CD14-positive monocyte (primary cell): Measurements from ENCODE around the gene USP53. TPM values are rescaled to one million over a fixed set of nuclear protein-coding genes. Genes with fewer than 3 reads are reported as not detected.

ENCODE experiments used
- DNase-seq, 3 donors: peaks; one replicate each; pipeline ENCODE4 v3.0.0-alpha.2; 2011 to 2022
- H2AFZ ChIP-seq: 2 replicates; pipeline ENCODE4 v1.6.0; 2012; ENCODE audit warnings: mild to moderate bottlenecking, low read depth, low read length, inconsistent platforms; ENCODE audit not compliant: insufficient read depth, poor library complexity, severe bottlenecking
- H3K27ac ChIP-seq, 2 donors: 1 replicate in 1 of 2; 2 replicates in 1 of 2; pipeline ENCODE4 v1.5.1; 2012 to 2013; ENCODE audit warnings: low read length in 2 of 2, control low read depth in 1 of 2, inconsistent platforms in 1 of 2, low read depth in 1 of 2, mild to moderate bottlenecking in 1 of 2
- H3K27me3 ChIP-seq, 2 donors: one replicate each; pipeline versions ENCODE4 v1.6.0 to v1.6.1; 2011 to 2013; ENCODE audit warnings: low read length in 2 of 2; ENCODE audit not compliant: control insufficient read depth in 2 of 2, insufficient read depth in 2 of 2
- H3K36me3 ChIP-seq, 2 donors: replicated peaks in 1 of 2; 1 replicate in 1 of 2; 2 replicates in 1 of 2; pipeline versions ENCODE4 v1.5.1 to v1.6.1; 2012 to 2013; ENCODE audit warnings: low read length in 2 of 2, control low read depth in 1 of 2, inconsistent platforms in 1 of 2, mild to moderate bottlenecking in 1 of 2; ENCODE audit not compliant: insufficient read depth in 2 of 2, control insufficient read depth in 1 of 2
- H3K4me1 ChIP-seq, 2 donors: 1 replicate in 1 of 2; 2 replicates in 1 of 2; pipeline versions ENCODE4 v1.5.1 to v1.6.1; 2012 to 2013; ENCODE audit warnings: low read length in 2 of 2, control low read depth in 1 of 2, inconsistent platforms in 1 of 2, mild to moderate bottlenecking in 1 of 2, moderate library complexity in 1 of 2; ENCODE audit not compliant: insufficient read depth in 2 of 2, control insufficient read depth in 1 of 2
- H3K4me2 ChIP-seq: replicated peaks from 2 replicates; pipeline ENCODE3; 2012; ENCODE audit warnings: low read length, moderate library complexity, mild to moderate bottlenecking; ENCODE audit not compliant: poor library complexity, severe bottlenecking; ENCODE audit errors: extremely low read depth
- H3K4me3 ChIP-seq, 3 experiments: fragments of 200-600 bp in 1 of 3; sonication (generic) in 1 of 3; replicated peaks in 1 of 3; 1 replicate in 2 of 3; 2 replicates in 1 of 3; pipeline ENCODE4 v1.5.1; 2011 to 2013; ENCODE audit warnings: low read length in 3 of 3, mild to moderate bottlenecking in 3 of 3, control low read depth in 2 of 3, low read depth in 2 of 3, inconsistent platforms in 1 of 3, moderate library complexity in 1 of 3
- H3K79me2 ChIP-seq: 2 replicates; pipeline ENCODE4 v1.6.0; 2012; ENCODE audit warnings: mild to moderate bottlenecking, control low read depth, inconsistent platforms, low read length, moderate library complexity; ENCODE audit not compliant: insufficient read depth
- H3K9ac ChIP-seq: 2 replicates; pipeline ENCODE4 v1.6.0; 2017; ENCODE audit warnings: low read length, mild to moderate bottlenecking; ENCODE audit not compliant: insufficient read depth, poor library complexity, severe bottlenecking
- H3K9me3 ChIP-seq, 2 donors: replicated peaks in 1 of 2; 1 replicate in 1 of 2; 2 replicates in 1 of 2; pipeline versions ENCODE4 v1.5.1 to v1.6.1; 2012 to 2013; ENCODE audit warnings: low read length in 2 of 2, control low read depth in 1 of 2; ENCODE audit not compliant: control insufficient read depth in 1 of 2, insufficient read depth in 1 of 2
- H4K20me1 ChIP-seq: 2 replicates; pipeline ENCODE4 v1.6.0; 2012; ENCODE audit warnings: mild to moderate bottlenecking, low read length, control low read depth, moderate library complexity; ENCODE audit not compliant: insufficient read depth
- H3K27ac Mint-ChIP-seq, 7 donors: one replicate each; pipeline ENCODE4 v1.8.0; 2020; ENCODE audit warnings: mild to moderate bottlenecking in 7 of 7, mixed read lengths in 7 of 7, moderate library complexity in 6 of 7, inconsistent platforms in 2 of 7
- H3K27me3 Mint-ChIP-seq, 3 donors: one replicate each; pipeline ENCODE4 v1.8.0; 2021 to 2022; ENCODE audit warnings: low read depth in 3 of 3, mild to moderate bottlenecking in 3 of 3, mixed read lengths in 3 of 3, moderate library complexity in 3 of 3, inconsistent platforms in 1 of 3
- H3K36me3 Mint-ChIP-seq, 2 donors: one replicate each; pipeline ENCODE4 v1.8.0; 2020; ENCODE audit warnings: mixed read lengths in 2 of 2, inconsistent platforms in 1 of 2, mild to moderate bottlenecking in 1 of 2
- H3K4me1 Mint-ChIP-seq: one replicate; pipeline ENCODE4 v1.8.0; 2020; ENCODE audit warnings: mild to moderate bottlenecking, mixed read lengths
- H3K4me3 Mint-ChIP-seq, 2 donors: one replicate each; pipeline ENCODE4 v1.8.0; 2020; ENCODE audit warnings: mild to moderate bottlenecking in 2 of 2, mixed read lengths in 2 of 2, moderate library complexity in 1 of 2
- H3K9me3 Mint-ChIP-seq, 7 donors: one replicate each; pipeline ENCODE4 v1.8.0; 2020 to 2022; ENCODE audit warnings: mixed read lengths in 7 of 7, mild to moderate bottlenecking in 6 of 7, moderate library complexity in 6 of 7, inconsistent platforms in 2 of 7
- whole genome bisulfite sequencing: methylation state at CpG from one replicate; pipeline ENCODE4 v1.1.5; 2013; ENCODE audit warnings: missing lambda C conversion rate; ENCODE audit not compliant: insufficient coverage; 5-methylcytosine and 5-hydroxymethylcytosine counted together
- intact Hi-C, 2 donors: fragments of 100-400 bp; cut with micrococcal nuclease; formaldehyde crosslinking; loops; one replicate each; pipeline versions ENCODE4 v1.15.0 to v1.15.1; 2023
- polyA plus RNA-seq, 3 donors: library from polyadenylated mRNA; depleted of rRNA in 1 of 3; unstranded in 2 of 3; stranded (reverse) in 1 of 3; fragments of 300-500 nt in 2 of 3; fragments of >200 nt in 1 of 3; fragmentation: Illumina TruSeq in 2 of 3; gene quantifications; 1 replicate in 2 of 3; 2 replicates in 1 of 3; pipeline ENCODE4 v1.2.3, GENCODE V29; 2012 to 2021
- TF ChIP-seq, protein P1 (sequence below): fragments of 200-600 bp; IDR thresholded peaks from one replicate; pipeline ENCODE4 v1.8.0; 2022; ENCODE audit warnings: antibody characterized with exemption, mild to moderate bottlenecking

The USP53 gene
- polyA plus RNA-seq, 3 donors, result 0.11 to 0.44 (median 0.22) TPM

DNA sequence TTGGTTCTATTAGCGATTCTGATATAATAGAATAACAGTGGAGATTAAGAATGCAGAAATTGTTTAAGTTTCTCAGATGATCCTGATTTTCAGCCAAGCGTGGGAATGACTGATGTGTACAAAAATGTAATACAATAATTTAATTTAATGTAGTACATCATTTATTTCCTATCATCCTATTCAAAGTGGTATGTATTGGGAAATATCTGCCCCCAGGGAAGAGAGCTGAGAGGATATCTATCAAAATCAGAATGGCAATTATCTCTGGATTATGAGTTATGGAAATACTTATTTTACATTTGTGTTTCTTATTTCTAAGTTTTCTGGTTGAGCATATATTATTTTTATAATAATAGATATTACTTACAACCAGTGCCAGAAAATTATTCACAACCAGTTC lies 105.5 kb downstream of the USP53 start:
- Mint-ChIP-seq H3K27ac (no peak overlapping the region), H3K36me3 (no peaks in the 10 kb centered on the region), H3K9me3 (no peaks in the 10 kb centered on the region), H3K4me1 (peaks cover 6% of the 10 kb centered on the region), H3K4me3 (no peak overlapping the region), H3K27me3 (peaks cover 0 to 6% (median 0%) of the 10 kb centered on the region in 3 donors)
- DNase-seq, result no peak
- no peak overlapping the region for H3K9ac ChIP-seq
- no peaks in the 10 kb centered on the region for H3K36me3 ChIP-seq
- no peak overlapping the region for H3K27ac ChIP-seq
- no peaks in the 10 kb centered on the region for H3K27me3 ChIP-seq
- no peak overlapping the region for H2AFZ ChIP-seq
- no peaks in the 10 kb centered on the region for H4K20me1 ChIP-seq
- H3K9me3 ChIP-seq, result no peaks in the 10 kb centered on the region
- no peaks in the 10 kb centered on the region for H3K79me2 ChIP-seq
- H3K4me2 ChIP-seq, result no peak overlapping the region
- intact Hi-C loops, result no loop called here
- WGBS, result 100% methylated on average over 1 of the region's 2 CpGs
- H3K4me1 ChIP-seq, result peaks cover 0 to 2% of the 10 kb centered on the region in 2 donors
- TF ChIP-seq, protein P1, sequence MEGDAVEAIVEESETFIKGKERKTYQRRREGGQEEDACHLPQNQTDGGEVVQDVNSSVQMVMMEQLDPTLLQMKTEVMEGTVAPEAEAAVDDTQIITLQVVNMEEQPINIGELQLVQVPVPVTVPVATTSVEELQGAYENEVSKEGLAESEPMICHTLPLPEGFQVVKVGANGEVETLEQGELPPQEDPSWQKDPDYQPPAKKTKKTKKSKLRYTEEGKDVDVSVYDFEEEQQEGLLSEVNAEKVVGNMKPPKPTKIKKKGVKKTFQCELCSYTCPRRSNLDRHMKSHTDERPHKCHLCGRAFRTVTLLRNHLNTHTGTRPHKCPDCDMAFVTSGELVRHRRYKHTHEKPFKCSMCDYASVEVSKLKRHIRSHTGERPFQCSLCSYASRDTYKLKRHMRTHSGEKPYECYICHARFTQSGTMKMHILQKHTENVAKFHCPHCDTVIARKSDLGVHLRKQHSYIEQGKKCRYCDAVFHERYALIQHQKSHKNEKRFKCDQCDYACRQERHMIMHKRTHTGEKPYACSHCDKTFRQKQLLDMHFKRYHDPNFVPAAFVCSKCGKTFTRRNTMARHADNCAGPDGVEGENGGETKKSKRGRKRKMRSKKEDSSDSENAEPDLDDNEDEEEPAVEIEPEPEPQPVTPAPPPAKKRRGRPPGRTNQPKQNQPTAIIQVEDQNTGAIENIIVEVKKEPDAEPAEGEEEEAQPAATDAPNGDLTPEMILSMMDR, result no peak
- H3K4me3 ChIP-seq, result no peak overlapping the region

DNA sequence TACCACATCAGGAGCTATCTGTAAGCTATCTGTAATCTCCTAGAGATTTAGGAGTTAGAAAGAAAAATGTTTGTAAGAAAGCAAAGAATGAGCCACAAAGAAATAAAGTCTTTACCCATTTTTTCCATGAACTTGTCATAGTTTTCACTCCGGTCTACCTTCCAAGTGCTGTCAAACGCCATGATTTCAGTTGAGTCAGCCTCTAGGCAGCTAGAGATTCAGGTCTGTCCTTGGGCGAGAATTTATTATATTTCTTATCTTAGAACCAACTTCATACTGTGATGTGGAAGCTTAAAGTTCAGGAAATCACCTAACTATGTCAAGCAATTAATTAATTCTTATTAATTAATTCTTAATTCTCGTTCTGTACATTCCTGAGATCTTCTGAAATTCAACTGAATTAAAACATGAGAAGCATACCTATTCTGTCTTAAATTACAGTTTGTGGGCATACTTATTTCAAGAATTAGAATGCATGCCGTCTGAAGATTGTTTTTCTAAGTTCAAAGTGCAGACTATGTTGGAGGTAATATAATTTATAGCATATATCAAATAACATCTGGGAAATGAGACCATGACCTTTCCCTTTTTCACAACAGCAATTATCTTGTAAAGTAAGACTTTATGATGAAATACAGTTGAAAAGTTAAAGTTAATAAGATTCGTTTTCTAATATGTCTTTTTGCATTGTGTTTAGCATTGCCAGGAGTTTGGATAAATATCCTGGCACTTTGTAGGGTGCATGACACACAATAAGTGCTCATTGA lies 109.6 kb downstream of the USP53 start, which contains the start of gene FABP2:
TSS of gene FABP2 (minus strand) at position 218 of the 767 bp plus-strand sequence. CDS start at position 182, 36 bp downstream.
- H3K4me3 Mint-ChIP-seq, result no peak within 1 kb of the TSS
- no peaks in the 10 kb centered on the region for H3K36me3 ChIP-seq
- no peak within 1 kb of the TSS for H3K4me3 ChIP-seq
- H3K4me1 Mint-ChIP-seq, result no peaks in the 10 kb centered on the region
- H3K27me3 ChIP-seq, result no peaks in the 10 kb centered on the region
- H3K36me3 Mint-ChIP-seq, result no peaks in the 10 kb centered on the region
- no peaks in the 10 kb centered on the region for H4K20me1 ChIP-seq
- no peak within 1 kb of the TSS for H3K9ac ChIP-seq
- H3K27ac Mint-ChIP-seq, result no peak within 1 kb of the TSS
- DNase-seq, result no peak
- no peak within 1 kb of the TSS for H2AFZ ChIP-seq
- TF ChIP-seq, protein P1, result no peak
- H3K27me3 Mint-ChIP-seq, result peaks cover 0 to 9% (median 0%) of the 10 kb centered on the region in 3 donors
- WGBS, result 100% methylated on average over 3 of the region's 6 CpGs
- H3K4me2 ChIP-seq, result no peak within 1 kb of the TSS
- no peak within 1 kb of the TSS for H3K27ac ChIP-seq
- no peaks in the 10 kb centered on the region for H3K9me3 Mint-ChIP-seq
- intact Hi-C loops, result no loop called here
- no peaks in the 10 kb centered on the region for H3K79me2 ChIP-seq
- H3K9me3 ChIP-seq, result no peaks in the 10 kb centered on the region
- H3K4me1 ChIP-seq, result no peaks in the 10 kb centered on the region
